GM18498 (cell line): ENCODE data around the gene TDRD10.

Experiments used
- ATAC-seq: cut with Tn5 transposase; IDR thresholded peaks from one replicate; pipeline ENCODE4 v1.9.1; 2021; ENCODE audit warnings: mild to moderate bottlenecking, moderate library complexity; ENCODE audit not compliant: unreplicated experiment

TDRD10 gene, protein sequence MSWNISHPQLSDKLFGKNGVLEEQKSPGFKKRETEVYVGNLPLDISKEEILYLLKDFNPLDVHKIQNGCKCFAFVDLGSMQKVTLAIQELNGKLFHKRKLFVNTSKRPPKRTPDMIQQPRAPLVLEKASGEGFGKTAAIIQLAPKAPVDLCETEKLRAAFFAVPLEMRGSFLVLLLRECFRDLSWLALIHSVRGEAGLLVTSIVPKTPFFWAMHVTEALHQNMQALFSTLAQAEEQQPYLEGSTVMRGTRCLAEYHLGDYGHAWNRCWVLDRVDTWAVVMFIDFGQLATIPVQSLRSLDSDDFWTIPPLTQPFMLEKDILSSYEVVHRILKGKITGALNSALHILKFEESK

DNA sequence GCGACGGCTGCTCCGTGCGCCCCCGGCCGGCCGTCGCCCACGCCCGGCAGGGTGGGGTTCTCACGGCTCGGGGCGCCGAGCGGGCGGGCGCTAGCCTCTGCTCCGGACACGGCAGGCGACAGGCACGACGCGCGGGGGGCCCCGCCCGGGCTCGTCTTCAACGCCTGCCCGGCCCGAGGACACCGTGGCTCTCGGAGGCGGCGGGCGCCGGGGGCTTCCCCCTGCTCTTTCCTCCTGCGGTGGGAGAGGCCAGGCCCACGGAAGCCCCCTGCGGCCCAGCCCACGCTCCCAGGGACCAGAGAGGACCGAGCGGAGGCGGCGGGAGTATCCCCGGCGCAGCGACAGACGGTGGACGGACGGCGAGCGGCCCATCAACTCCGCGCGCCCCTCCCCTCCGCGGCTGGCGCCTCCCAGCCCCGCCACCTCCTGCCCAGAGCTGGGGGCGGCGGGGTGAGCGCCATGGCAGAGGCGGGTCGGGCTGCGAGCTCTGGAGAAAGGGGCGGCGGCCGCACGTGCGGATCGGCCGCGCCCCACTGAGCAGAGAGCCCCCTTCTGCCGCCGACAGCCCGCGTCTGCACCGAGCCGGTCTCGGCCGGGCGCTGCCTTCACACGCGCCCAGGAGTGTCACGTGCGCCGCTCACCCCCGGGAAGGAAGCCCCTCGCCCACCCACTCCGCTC is at the start of gene TDRD10, which contains the start of gene SHE:
Gene TDRD10, plus strand, starts transcription at position 154 of the 678 bp plus-strand sequence. CDS start 4,685 bp downstream, outside the sequence.
Gene SHE, minus strand, starts transcription at position 347 of the 678 bp plus-strand sequence. CDS start 386 bp downstream, outside the sequence.
- ATAC-seq: no peak

DNA sequence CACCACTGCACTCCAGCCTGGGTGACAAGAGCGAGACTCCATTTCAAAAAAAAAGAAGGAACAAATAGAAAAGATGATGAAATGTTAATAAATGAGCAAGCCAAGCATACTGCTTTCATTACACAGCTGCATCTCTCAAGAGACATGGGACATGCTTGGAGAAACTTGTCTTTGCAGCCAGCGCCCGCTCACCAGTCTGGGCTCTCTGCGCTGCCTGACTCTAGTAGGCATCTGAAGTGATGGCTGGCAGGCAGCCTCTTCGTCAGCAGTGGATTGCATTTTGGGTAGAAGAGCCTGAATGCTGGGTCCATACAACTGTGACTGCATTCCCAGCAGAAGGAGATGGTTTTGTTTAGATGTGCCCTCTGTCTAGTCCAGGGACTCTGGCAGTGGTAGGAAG is 48.9 kb upstream of the TDRD10 start:
- no peak for ATAC-seq

DNA sequence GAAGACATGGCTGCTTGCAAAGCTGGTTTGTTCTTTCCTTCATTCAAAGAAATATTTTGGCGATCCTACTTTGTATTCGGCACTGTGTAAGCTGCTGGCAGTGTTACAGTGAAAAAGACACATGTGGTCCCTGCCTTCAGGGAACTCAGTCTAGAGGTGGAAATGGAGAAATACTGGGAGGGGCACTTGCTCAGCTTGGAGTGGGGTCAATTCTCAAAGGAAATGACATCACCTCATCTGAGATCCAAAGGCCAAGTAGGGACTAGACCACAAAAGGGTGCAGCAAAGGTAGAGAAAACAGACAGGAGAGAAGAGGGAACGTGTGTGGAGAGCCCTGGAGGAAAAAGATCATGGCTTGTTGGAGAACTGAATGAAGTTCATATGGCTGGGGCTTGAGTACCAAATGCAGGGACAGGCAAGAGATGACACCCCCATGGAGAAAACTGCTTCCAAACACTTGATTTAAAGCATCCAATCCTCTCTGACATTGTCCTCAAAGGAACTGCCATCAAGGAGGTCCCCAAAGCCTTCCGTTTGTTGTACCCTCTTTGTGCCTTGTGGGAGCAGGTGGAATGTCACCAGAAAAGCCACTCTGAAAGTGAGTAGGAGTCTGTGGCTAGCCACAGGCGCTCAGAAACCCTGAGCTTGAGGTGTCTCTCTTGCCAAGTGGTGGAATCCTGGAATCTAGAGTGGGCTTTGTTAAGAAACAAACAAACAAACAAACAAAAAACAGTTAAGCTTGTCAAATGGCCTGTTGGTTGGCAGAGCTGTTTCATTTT is 48.3 kb upstream of the TDRD10 start:
- ATAC-seq: no peak

DNA sequence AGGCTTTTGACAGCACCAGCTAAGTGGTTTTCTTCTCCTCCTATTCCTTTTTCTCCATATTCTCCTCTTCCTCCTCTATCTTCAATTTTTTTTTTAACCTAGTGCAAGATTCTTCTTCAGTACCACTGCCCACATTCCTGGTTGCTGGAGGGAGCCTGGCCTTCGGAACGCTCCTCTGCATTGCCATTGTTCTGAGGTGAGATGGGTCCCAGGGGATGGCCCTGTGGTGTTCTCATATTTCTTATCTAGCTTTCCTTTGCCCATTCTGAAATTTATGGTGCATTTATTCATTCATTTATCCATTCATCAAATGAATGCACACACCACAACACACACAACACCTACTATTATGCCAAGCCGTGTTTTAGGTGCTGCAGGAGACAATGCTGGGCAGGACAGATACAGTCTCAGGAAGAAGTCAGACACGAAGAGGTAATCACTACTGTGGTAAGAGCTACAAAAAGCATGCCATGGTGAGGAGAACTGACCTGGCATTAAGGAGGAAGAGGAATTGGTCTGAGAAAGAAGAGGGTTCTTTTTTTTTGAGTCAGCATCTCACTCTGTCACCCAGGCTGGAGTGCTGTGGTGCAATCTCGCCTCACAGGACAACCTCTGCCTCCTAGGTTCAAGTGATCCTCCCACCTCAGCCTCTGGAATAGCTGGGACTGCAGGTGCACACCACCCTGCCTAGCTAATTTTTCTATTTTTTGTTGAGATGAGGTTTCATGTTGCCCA is 47.5 kb upstream of the TDRD10 start:
- no peak for ATAC-seq

DNA sequence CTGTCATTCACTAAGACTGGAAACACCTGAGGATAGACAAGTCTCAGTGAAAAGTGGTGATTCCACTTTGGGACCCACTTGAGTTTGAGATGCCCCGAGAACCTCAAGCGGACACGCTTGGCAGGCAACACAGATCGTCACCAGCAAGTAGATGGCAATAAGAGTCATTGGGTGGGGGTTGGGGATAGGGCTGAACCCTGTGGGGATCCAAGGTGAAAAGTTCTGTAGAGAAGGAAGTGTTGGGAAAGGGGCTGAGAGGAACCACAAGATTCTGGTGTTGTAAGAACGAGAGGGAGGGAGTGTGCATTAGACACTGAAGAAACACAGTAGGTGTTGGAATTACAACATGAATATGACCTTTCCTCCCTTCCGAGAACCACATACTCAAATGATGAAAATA is 45.4 kb upstream of the TDRD10 start:
- no peak for ATAC-seq

DNA sequence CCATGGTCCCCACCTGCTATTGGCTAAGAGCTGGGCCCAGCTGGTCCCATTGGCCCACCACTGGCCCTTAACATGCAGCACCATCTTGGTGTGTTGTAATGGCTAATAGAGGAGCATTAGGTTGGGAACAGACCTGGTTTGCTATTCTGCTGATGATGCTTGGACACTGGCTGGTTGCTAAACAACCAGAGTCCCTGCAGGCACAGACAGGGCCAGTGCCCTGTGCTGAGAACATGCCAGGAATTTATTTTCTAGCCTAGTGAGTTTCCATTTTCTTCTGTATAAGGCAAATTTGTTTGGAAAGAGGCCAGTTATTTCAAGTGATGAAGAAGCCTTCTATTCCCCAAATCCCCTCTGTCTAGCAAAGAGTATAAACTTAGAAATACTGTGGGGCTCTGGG is 42.9 kb upstream of the TDRD10 start:
- ATAC-seq: no peak

DNA sequence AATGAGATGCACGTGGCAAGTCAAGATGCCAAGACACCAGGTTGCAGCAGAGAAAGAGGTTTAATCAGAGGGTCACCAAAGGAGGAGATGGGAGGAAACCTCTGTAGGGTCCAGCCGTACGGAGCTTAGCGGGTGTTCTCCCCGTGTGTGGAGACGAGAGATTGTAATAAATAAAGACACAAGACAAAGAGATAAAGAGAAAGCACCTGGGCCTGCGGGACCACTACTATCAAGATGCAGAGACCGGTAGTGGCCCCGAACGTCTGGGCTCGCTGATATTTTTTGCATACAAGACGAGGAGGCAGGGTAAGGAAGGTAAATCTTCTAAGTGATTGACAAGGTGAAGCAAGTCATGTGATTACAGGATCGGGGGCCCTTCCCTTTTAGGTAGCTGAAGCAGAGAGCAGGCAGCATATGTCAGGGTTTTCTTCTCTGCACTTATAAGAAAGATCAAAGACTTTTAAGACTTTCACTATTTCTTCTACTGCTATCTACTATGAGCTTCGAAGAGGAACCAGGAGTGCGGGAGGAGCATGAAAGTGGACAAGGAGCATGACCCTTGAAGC is 41.2 kb upstream of the TDRD10 start:
- no peak for ATAC-seq

DNA sequence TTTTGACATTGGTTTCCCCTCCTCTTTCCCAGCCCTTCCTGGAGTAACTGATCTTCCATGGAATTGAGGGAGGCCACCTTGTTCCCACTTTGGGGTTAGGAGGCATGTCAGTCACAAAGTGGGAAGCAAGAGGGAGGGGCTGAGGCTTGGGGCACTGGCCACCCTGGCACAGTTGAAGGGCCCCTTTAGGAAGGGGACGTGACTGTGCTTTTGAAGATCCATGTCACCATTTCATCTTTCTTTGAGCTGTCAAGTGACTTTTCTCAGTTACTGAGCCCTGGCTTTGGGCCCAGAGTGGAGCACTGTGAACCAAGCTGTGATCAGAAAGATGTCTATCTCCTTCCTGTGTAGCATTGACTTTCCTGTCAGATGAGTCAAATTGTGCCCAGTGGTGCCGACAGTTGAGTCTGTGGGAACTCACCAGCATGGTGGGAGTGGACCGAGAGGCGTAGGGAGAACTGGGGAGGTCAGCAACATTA is 38.5 kb upstream of the TDRD10 start:
- ATAC-seq: no peak

DNA sequence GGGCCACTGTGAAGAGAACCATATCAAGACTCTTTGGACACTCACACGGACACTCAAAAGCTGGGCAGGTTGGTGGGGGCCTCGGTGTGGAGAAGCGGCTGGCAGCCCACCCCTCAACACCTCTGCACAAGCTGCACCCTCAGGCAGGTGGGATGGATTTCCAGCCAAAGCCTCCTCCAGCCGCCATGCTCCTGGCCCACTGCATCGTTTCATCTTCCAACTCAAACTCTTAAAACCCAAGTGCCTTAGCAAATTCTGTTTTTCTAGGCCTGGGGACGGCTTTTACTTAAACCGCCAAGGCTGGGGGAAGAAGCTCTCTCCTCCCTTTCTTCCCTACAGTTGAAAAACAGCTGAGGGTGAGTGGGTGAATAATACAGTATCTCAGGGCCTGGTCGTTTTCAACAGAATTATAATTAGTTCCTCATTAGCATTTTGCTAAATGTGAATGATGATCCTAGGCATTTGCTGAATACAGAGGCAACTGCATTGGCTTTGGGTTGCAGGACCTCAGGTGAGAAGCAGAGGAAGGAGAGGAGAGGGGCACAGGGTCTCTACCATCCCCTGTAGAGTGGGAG is 36.3 kb upstream of the TDRD10 start:
- ATAC-seq: no peak

DNA sequence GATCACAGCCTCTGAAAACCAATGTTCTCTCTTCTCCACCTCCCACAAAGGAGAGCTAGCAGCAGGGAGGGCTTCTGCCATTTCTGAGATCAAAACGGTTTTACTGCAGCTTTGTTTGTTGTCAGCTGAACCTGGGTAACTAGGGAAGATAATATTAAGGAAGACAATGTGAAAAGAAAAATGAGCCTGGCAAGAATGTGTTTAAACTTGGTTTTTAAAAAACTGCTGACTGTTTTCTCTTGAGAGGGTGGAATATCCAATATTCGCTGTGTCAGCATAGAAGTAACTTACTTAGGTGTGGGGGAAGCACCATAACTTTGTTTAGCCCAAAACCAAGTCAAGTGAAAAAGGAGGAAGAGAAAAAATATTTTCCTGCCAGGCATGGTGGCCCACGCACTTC is 35.8 kb upstream of the TDRD10 start:
- no peak for ATAC-seq

DNA sequence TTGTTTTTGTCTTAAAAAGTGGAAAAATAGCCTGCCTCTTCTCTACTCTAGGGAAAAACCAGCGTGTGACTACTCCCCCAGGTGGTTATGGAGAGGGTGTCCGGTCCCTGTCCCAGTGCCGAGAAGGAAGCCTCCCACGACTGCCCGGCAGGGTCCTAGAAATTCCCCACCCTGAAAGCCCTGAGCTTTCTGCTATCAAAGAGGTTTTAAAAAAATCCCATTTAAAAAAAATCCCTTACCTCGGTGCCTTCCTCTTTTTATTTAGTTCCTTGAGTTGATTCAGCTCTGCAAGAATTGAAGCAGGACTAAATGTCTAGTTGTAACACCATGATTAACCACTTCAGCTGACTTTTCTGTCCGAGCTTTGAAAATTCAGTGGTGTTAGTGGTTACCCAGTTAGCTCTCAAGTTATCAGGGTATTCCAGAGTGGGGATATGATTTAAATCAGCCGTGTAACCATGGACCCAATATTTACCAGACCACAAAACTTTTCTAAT is 35.0 kb upstream of the TDRD10 start:
- ATAC-seq: no peak

DNA sequence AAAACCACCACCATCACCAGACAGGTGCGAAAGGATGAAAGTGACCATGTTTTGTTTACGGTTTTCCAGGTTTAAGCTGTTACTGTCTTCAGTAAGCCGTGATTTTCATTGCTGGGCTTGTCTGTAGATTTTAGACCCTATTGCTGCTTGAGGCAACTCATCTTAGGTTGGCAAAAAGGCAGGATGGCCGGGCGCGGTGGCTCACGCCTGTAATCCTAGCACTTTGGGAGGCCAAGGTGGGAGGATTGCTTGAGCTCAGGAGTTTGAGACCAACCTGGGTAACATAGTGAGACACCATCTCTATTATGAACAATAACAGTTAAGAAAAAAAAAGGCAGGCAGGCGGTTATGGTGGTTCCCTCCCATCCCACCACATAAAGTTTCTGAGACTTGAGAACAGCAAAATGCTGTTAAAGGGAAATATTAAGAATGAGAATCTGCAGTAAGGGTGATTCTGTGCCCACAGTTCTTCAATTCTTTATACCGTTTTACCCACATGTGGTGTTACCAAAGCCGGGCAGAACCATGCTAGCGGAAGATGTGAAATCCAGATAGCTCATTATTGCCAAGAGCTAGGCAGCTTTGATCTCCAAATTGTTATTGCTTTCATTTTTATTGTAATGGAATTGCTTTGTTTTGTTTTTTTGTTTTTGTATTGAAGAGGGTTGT is 34.5 kb upstream of the TDRD10 start:
- no peak for ATAC-seq

DNA sequence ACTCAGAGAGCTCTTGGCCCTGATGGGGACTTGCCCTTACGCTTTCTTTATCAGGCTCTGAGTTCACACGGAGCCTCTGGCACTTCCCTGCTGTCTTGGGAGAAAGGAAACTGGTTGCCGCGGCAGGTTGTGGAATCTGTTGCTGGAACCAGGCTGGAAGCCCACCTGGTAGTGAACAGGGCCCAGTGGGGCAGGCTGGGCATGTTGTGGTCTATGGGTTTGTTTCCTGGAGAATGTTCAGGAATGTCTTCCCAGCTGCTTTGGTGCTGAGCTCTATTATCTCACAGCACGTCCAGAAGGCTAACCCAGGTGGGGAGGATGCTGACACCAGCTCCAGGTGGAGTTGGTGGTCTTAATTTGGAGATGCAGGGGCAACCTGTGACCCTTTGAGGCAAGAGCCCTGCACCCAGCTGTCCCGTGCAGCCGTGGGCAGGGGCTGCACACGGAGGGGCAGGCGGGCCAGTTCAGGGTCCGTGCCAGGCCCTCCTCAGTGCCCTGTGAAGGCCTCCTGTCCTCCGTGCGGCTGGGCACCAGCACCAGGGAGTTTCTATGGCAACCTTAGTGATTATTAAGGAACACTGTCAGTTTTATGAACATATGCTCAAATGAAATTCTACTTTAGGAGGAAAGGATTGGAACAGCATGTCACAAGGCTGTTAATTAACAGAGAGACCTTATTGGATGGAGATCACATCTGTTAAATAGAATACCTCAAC is 33.3 kb upstream of the TDRD10 start:
- no peak for ATAC-seq

DNA sequence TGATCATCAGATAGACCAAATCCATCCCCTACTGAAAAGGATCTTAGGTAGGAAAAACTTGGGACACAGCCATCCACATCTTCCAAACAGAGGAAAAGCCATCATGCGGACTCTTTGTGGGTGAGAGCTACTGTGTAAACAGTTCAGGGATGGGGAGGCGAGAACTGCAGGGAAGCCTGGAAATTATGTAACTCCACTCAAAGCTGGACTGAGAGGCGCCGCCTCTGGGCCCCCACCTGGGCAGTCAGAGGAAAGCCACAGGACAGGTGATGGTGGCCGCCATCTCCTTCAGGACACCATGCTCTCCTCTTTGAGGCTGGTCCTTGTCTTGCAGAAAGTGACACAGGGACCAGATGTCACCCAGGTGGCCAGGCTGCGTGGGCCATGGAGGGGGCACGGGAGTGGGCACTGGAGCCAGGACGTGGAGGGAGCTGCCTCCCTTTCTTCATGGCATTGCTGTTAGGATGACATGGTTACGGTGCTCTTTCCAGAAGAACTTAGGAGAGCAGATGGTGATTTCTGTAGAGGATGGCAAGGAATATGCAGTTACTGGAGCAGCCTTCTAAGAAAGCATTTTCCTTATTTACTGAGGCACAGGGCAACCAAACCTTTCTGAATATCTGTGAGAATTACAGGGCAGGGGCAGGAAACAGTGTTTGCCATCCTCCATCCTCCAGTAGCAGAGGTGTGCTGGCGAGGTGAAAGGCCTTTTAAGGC is 32.0 kb upstream of the TDRD10 start:
- ATAC-seq: no peak

DNA sequence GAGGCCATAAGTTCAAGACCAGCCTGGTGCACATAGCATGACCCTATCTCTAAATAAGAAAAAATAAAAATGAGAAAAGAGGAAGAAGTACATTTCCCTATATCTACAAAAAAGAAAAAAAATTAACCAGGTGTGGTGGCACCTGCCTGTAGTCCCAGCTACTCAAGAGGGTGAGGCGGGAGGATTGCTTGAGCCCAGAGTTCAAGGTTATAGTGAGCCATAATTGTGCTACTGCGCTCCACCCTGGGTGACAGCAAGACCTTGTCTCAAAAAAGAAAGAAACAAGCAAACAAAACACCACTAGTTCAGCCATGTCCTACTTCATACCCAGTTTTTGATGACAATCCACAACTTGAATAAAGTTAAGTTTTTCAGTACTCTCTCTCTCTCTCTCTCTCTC is 30.7 kb upstream of the TDRD10 start:
- ATAC-seq: no peak

DNA sequence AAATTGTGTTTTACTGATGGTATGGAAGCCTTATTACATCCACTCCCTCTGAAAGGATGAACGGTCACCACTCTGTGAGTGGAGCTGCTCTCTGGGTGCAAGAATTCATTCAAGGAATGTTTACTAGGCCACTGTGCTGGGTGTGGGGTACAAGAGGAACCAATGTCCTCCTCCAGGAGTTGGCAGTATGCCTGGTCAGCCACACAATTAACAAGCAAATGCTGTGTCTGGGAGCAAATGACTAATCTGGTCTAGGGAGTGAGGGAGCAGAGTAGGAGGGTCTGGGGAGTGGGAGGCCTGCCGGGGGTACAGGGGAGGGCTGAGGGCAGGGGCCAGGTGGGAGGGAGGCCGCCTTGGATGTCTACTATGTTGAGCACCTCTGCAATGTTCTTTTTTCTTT is 27.2 kb upstream of the TDRD10 start:
- no peak for ATAC-seq

DNA sequence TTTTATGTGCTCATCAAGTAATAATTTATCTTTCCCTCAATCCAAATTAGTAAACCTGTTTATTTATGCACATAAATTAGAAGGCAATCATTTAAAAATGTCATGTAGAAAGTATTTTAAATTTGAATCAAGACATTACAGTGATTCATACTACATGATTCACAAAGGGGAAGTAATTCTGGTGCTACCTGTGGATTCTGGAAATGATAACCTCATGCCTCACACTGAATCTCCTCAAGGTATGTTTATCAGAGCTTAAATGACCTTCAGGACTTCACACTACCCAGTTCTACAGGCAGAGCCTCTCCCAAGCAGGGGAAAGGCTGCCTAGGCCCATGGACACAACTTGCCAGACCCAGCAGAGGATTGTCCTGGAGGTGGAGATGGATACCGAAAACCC is 25.2 kb upstream of the TDRD10 start:
- no peak for ATAC-seq

DNA sequence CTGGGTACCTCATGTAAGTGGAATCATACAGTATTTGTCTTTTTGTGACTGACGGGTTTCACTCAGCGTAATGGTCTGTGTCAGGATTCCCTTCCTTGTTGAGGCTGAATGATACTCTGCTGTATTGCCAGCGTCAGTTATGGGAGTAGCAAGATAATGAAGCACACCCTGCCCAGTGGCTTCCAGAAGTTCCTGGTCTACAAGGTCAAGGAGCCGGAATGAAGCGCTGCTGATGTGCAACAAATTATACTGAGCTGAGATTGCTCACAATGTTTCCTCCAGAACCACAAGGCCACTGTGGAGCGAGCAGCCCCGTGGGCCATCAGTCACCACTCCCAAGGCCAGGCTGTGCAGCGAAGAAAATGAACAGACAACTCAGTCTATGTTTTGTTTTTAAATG is 24.0 kb upstream of the TDRD10 start:
- ATAC-seq: no peak
